HuH-7 (cell line): ENCODE measurements around the gene PLPPR3.

Experiments
- DNase-seq: peaks from one replicate; pipeline ENCODE4 v3.0.0; 2011; ENCODE audit warnings: low spot score

PLPPR3 gene

DNA sequence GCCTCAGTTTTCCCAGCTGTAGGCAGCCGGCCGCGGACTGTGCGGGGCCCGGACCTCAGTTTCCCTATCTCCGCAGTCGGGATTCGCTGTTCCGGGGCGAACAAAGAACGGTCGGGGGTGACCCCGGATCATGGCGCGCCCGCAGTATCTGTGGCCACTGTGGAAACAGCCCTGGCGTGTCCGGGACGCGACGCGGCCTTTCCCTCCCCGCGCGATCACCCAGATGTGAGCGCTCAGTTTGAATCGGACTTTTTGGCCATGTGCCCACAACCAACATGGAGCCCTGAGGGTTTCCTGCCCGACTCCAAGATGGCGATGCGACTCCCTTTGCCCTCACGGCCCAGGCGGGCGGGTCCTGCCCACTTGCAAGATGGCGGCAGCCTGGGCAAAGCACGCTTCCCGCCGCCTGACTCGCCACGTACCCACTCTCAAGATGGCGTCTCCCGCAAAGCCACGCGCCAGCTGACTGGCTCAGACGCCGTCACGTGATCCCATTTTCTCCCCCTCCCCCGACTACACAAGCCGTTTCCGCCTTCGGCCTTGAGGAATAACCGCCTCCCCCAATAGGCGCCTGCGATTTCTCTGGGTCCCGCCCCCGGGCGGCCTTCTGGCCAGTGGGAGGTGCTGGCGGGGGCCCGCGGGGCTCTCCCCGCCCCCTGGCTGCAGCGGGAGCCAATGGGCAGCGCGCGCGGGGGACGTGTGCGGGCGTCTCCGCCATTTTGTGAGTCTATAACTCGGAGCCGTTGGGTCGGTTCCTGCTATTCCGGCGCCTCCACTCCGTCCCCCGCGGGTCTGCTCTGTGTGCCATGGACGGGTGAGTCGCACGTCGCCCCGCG lies 24.8 kb downstream of the PLPPR3 start, which contains the start of gene PTBP1:
PTBP1 (plus strand) TSS at position 761 of the 836 bp plus-strand sequence; CDS start at position 807, 46 bp downstream.
- peak; percentile 96 for DNase-seq

DNA sequence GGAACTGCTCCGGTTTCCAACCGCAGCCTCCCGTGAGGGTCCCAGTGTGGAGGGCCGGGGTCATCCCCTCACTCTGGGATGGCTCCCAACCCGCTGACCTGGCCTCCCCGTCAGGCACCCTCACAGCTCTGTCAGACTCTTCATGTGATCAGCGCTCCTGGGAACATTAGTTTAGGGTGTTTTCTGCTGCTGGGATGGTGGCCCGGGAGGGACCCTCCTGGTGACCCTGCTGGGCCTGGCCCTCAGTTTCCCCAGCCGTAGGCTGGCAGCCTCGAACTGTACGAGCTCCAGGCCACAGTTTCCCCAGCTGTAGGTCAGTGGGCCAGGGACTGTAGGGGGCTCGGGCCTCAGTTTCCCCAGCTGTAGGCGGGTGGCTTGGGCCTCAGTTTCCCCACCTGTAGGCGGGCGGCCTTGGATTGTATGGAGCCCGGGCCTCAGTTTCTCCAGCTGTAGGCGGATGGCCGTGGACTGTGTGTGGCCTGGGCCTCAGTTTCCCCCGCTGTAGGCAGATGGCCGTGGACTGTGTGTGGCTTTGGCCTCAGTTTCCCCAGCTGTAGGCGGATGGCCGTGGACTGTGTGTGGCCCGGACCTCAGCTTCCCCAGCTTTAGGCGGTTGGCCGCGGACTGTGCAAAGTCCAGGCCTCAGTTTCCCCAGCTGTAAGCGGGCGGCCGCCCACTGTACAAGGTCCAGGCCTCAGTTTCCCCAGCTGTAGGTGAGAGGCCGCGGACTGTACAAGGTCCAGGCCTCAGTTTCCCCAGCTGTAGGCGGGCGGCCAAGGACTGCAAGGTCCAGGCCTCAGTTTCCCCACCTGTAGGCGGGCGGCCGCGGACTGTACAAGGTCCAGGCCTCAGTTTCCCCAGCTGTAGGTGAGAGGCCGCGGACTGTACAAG lies 25.8 kb downstream of the PLPPR3 start:
- DNase-seq: no peak

DNA sequence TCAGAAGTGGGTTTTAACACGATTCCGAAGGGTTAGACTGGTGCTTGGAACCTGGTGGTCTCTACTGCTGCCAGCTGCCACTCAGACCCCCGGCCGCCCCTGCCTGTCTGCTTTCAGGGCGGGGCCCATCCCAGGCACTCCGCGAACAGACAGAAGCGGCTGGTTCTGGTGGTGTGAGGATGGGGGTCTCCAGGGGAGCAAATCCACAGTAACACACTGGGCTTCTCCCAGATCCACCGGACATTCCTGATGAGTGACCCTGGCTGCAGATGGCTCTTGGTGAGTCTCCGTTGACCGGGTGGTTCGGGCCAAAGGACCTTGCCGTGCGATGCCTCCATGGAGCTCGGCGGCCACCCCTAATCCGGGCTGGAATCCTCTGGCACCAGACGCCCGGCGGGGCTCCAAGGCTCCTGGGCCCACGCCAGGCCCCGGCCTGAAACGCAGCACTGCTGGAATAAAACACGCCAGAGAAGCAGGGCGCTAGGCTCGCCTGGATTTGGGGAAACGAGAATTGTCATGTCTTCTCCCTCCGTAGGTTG lies 26.6 kb downstream of the PLPPR3 start:
- DNase-seq: no peak

DNA sequence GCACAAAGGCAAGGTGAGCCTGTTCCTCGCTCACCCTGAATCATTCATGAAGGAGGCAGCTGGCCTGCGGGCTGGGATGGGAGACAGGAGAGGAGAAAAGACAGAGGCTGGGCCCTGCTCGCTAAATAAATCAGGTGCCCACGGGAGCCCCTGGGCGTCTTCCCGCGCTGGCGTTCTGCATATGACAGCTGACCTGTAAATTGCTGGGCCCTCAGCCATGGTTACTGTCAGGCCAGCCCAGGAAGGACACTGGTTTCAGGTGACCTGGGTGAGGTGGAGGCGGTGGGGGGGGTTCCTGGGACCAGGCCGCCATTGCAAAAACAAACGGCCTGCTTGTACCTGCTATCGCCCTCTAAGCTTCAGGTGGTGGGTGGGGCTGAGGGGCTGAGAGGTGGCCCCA lies 27.9 kb downstream of the PLPPR3 start:
- DNase-seq: no peak

DNA sequence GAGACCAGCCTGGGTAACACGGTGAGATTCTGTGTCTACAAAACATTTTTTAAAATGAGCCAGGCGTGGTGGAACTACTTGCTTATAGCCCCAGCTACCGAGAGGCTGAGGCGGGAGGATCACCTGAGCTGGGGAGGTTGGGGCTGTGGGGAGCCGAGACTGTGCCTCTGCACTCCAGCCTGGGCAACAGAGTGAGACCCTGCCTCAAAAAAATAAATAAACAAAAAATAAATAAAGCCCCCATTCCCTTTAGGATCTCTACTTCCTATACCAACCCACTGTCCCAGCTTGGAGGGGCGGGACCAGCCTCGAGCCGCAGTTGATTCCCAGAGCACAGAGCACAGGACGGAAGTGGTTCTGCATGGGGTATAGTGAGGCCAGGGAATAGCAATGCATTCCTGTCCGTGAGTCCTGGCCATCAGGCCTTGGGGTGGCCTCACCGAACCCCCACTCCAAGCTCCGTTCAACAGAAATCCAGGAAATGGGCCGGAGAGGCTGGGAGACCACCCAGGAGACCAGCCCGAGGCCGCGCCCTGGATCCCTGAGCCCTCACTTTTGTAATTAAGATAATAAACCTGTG lies 29.4 kb downstream of the PLPPR3 start:
- DNase-seq: no peak

DNA sequence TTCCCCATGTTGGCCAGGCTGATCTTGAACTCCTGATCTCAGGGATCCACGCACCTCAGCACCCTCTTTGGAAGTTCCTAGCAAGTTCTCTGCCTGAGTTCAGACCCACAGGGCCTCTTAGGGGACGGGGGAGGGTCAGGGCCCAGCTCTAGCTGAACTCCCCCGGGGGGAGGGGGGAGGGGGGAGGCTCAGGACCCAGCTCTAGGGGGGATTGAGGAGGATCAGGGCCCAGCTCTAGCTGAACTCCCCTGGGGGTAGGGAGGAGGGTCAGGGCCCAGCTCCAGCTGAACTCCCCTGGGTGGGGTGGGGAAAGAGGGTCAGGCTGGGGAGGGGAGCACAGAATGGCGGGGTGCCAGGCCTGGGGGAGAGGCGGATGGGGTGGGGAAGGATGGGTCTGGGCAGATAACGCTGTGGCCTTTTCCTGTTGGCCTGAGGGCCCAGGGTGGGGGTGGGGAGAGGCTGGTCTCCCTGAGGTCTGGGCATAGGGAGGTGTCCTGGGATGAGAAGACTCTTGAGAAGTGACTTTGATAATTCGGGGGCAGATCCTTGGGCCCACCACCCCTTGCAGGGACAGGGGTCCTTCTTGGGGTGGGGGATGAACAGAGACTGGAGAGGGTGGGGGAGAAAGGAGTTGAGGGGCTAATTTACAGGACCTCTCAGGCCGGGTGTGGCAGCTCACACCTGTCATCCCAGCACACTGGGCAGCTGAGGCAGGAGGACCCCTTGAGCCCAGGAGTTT lies 30.0 kb downstream of the PLPPR3 start:
- no peak for DNase-seq

DNA sequence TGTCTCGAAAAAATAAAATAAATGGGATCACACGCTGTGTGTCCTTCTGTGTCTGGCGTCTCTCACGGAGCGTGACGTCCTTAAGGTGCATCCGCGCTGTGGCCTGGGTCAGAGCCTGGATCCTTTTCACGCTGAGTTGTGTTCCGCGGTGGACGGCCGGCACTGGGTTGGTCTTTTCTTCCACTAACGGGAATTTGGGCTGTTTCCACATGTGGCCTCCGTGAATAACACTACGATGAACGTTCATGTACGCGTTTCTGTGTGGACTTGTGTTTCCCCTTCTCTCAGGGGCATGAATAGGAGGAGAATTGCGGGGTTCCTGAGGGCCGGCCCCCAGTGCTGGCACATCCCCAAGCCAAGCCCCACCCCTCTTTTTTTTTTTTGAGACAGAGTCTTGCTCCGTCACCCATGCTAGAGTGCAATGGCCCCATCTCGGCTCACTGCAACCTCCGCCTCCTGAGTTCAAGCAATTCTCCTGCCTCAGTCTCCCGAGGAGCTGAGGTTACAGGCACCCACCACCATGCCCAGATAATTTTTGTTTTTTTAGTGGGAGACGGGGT lies 30.7 kb downstream of the PLPPR3 start:
- no peak for DNase-seq

DNA sequence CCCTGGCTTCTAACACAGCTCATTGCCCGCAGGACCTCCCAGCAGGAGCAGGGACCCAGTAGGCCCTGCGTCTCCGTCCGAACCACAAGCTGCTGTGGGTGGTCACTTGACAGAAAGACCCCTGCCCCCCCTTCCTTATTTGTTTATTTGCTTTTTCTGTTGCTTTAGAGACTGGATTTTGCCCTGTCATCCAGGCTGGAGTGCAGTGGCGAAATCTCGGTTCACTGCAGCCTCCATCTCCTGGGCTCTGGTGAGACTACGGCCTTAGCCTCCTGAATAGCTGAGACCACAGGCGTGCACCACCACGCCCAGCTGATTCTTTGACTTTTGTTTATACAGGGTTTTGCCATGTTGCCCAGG lies 32.1 kb downstream of the PLPPR3 start:
- no peak for DNase-seq

DNA sequence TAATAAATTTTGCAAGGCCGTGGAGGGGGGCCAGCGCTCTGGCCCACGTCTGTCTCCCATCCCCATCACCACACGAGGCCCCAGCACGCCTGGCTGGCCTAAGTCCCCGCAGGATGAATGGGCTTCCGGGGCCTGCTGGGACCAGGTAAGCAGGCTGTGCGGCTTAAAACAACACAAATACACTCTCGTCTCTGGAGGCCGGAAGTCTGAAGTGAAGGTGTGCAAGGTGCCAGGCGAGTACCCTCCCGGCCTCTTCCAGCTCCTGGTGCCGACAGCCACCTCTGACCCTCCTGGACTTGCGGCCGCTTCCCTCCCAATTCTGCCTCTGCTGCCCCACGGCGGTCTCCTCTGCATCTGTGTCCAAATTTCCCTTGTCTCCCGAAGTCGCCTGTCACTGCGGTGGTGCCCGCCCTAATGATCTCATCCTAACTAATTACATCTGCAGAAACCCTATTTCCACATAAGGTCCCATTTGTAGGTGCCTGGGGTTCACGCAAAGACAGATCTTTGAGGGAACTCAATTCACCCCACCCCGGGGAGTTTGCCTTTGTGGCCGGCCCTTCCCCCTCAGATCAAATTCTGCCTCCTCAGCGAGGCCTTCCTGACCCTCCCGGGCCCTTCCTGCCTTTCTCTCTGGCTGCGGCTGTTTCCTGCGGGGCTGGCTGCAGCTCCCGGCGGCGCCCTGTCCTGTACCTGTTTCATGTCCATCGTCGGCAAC lies 32.6 kb downstream of the PLPPR3 start:
- DNase-seq: no peak

DNA sequence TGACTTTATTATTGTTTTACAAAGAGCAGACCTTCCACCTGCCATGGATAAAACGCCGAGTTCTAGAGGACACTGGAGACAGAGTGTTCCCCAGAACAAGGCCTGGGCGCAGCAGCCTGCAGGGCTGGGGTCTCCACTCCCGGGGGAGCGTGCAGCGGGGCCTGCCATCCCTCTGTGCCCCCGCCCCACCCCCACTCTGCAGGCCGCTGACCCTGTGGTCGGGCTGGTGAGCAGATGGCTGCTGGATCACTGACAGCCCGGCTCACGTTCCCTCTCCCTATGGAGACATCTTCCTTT lies 33.1 kb downstream of the PLPPR3 start:
- no peak for DNase-seq

DNA sequence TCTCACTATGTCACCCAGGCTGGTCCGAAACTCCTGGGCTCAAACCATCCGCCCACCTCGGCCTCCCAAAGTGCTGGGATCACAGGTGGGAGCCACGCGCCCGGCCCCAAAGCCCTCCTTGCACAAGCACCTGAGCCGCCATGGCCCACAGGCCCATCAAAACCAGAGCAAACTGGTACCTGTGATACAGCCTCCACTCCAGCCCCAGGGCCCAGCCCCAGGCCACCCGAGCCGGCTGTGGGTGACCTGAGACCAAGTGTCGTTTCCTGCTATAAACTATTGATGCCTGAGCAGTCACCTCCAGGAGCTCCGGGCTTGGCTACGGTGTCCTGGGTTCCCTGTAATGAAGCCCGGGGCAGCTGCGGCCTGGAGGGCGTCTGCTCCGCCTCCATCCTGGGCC lies 34.2 kb downstream of the PLPPR3 start:
- DNase-seq: no peak

DNA sequence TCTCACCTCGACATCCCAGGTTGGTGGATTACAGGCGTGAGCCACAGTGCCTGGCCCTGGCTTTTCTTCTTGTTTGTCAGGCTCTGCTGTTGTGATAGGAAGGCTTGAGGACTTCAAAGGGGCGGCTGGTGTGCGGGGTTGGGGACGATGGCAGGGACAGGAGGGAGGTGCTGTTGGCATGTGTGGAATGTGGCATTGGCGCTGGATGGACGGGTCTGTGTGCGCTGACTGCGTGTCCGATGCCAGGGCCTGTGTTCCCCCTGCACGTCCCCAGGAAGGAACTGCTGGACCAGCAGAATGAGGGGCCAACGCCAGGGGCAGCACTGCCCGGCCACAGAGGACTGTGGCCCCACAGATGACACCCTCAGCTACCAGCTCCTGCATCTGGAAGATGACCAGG lies 37.2 kb downstream of the PLPPR3 start:
- no peak for DNase-seq

DNA sequence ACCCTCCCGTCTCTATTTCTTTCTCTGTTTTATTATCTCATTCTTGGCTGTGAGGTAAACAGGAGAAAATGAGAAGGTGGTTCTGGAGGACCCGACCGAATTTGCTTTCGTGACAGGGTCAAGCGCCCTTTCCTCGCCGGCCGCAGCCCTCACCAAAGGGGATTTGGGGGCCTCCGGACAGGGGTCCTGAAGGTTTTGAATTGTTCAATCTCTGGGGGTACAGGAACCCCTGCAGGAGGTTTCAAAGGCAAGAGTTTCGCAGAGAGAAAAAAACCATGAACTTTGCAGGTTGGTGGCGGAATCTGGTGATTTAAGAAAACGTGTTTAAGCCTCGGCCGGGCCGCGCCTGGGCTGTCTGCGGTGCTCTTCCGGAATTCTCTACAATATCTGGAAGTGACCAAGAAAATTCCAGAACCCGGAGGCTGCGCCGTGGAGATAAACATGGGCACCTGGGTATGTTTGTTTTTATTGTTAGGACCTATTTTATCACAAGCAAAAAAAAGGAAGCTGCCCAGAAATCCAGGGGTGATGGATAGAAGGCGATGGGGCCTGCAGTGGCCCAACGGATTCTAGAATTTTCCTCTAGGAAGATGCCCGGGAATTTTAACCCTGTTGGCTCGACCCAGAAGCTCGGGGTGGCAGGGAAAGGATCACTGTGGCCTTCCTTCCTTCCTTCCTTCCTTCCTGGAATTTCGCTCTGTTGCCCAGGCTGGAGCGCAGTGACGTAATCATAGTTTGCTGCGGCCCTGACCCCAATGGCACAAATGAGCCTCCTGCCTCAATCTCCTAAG lies 38.7 kb downstream of the PLPPR3 start:
- no peak for DNase-seq

DNA sequence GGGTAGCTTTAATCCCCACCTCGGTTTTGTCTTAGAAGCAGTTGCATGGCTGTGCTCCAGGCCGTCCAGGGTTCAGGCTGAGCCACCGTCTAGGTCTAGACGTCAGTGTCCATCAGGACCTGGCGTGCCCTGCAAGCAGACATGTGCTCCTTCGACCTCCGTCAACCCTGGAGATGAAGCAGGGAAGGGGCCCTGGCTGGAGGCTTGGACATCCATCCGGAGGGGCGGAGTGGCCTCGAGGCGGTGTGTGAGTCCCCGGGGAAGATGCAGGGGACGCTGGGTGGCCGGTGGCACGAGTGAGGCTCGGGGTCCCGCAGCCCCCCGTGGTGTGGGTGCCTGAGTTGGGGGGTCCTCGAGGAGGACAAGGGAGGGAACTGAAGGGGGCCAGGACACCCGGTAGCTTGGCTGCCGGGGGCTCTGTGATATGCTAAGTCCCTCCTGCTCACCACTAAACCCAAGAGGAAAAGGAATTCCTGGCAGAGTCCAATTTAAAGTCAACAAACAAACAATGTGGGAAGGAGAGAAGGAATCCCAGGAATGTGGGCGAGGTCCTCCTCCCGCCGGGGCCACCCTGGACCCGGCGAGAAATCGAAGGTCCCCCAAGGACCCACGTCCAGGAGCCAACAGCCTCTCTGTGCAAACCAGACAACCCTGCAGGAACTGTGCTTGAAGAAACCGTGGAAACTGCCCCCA lies 39.4 kb downstream of the PLPPR3 start:
- DNase-seq: peak; percentile 62

DNA sequence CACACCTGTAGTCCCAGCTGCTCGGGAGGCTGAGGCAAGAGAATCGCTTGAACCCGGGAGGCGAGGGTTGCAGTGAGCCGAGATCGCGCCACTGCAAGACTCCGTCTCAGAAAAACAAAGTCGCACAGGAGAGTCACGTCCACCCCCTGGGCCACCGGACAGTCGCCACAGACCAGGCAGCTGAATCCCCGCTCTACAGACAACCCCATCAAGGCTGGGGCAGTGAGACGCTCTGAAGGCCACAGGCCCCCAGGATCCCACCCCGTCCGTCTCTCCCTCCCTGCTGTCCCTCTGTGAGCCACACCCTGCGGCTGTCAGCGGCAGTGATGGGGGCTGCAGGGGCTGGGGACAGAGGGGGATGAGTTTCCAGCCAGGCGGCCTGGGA lies 40.0 kb downstream of the PLPPR3 start:
- DNase-seq: no peak

DNA sequence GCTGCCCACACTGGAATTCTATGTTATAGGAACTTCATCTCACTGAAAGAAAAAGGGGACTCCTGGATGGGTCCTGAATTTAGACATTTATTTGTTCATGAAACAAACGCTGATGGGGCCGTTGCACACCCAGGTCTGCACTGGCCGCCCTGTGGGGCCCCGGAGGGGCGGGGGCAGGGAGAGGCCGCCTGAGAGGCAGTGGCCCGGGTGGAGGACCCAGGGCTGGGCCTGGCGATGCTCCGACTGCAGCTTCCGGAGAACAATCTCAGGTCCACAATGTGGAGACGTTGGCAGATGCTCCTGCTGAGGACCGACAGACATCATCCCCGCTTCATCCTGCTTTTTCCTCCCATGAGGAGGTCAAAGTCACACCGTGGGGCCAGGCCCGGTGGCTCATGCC lies 40.8 kb downstream of the PLPPR3 start:
- no peak for DNase-seq

DNA sequence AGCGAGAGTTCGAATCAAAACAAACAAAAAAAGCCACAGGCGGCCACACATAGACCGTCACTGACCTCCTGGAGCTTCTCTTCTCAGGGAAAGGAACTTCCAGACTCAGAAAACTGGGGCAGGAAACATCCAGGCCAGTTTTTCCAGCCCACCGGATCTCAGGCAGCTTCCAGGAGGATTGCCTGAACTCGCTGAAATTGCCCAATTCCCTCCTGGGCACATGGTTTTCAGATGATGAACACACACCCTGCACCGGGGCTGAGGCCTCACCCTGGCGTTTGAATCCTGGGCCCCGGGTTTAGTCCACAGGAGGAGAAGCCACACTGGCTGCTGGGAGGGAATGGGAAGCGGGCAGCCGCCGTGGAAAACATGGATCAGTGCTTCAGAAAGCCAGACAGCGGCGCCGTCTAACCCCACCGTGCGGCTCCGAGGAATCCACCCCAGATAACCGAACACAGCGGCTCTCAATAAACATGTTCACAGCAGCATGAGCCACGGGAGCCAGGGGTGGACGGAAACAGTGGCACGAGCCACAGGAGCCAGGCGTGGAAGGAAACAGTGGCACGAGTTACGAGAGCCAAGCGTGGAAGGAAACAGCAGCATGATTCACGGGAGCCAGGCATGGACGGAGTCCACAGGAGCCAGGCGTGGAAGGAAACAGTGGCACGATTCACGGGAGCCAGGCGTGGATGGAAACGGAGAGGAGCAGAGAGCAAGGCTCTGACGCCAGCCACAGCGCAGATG lies 42.7 kb downstream of the PLPPR3 start:
- peak; percentile 68 for DNase-seq

DNA sequence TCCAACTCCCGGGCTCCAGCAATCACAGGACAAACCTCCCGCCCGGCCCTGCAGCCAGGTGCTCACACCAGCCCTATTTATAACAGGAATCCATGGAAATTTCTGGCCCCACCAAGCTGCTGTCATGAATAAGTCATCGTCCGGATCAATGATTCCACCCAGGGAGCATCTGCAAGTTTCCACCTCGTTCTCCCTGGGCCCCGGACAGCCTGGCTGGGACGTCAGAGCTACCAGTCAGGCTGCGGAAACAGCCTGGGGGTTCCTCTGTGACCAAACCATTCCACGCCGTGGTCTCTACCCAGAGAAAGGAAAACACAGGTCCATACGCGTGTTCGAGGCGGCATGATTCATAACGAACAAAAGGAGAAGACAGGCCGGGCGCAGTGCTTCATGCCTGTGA lies 45.2 kb downstream of the PLPPR3 start:
- DNase-seq: no peak
